Endodermal cell (in vitro differentiated cells): ENCODE measurements around the gene WDHD1. TPM values are rescaled to one million over a fixed set of nuclear protein-coding genes. Genes with fewer than 3 reads are reported as not detected.
"Not testable (repeated sequence)": the region's sequence is repeated elsewhere in the genome, so short reads cannot be mapped to it uniquely, and the experiment has no call there.

Source experiments
- DNase-seq: peaks from one replicate; pipeline ENCODE4 v3.0.0-alpha.2; 2017
- H3K27ac ChIP-seq: 2 replicates; pipeline ENCODE4 v1.5.1; 2013; ENCODE audit warnings: mild to moderate bottlenecking, low read depth, low read length, moderate library complexity
- H3K27me3 ChIP-seq: 2 replicates; pipeline ENCODE4 v1.6.1; 2013; ENCODE audit warnings: mild to moderate bottlenecking, low read length, moderate library complexity; ENCODE audit not compliant: insufficient read depth, control insufficient read depth, poor library complexity, severe bottlenecking
- H3K36me3 ChIP-seq: 2 replicates; pipeline ENCODE4 v1.7.0; 2013; ENCODE audit warnings: mild to moderate bottlenecking, low read length, moderate library complexity; ENCODE audit not compliant: control insufficient read depth, insufficient read depth
- H3K4me1 ChIP-seq: one replicate; pipeline ENCODE4 v1.7.0; 2013; ENCODE audit warnings: low read length; ENCODE audit not compliant: control insufficient read depth, insufficient read depth
- H3K4me3 ChIP-seq: 2 replicates; pipeline ENCODE4 v1.5.1; 2013; ENCODE audit warnings: mild to moderate bottlenecking, low read length, moderate library complexity
- H3K9ac ChIP-seq: 2 replicates; pipeline ENCODE4 v1.6.1; 2013; ENCODE audit warnings: mild to moderate bottlenecking, low read length, moderate library complexity; ENCODE audit not compliant: poor library complexity, severe bottlenecking; ENCODE audit errors: extremely low read depth
- H3K9me3 ChIP-seq: 2 replicates; pipeline ENCODE4 v1.6.1; 2013; ENCODE audit warnings: mild to moderate bottlenecking, low read length, moderate library complexity; ENCODE audit not compliant: control insufficient read depth
- H3K27ac Mint-ChIP-seq: 2 replicates; pipeline ENCODE4 v1.8.0; 2020; ENCODE audit warnings: mixed read lengths
- H3K27me3 Mint-ChIP-seq: 2 replicates; pipeline ENCODE4 v1.8.0; 2021; ENCODE audit warnings: mild to moderate bottlenecking, mixed read lengths; ENCODE audit not compliant: insufficient read depth
- H3K36me3 Mint-ChIP-seq: 2 replicates; pipeline ENCODE4 v1.8.0; 2020; ENCODE audit warnings: low read depth, mixed read lengths
- H3K4me1 Mint-ChIP-seq: 2 replicates; pipeline ENCODE4 v1.8.0; 2020; ENCODE audit warnings: mixed read lengths
- H3K4me3 Mint-ChIP-seq: 2 replicates; pipeline ENCODE4 v1.8.0; 2020; ENCODE audit warnings: mild to moderate bottlenecking, moderate library complexity, mixed read lengths
- H3K9me3 Mint-ChIP-seq: 2 replicates; pipeline ENCODE4 v1.8.0; 2020; ENCODE audit warnings: mild to moderate bottlenecking, mixed read lengths
- WGBS, 2 experiments: methylation state at CpG; one replicate each; pipeline versions ENCODE4 v1.1.5 to v1.1.7; 2013; ENCODE audit warnings: missing lambda C conversion rate in 2 of 2, mixed read lengths in 1 of 2; ENCODE audit not compliant: insufficient coverage in 1 of 2, insufficient read length in 1 of 2; 5-methylcytosine and 5-hydroxymethylcytosine counted together
- total RNA-seq, 2 donors: library from RNA; stranded (reverse); fragmentation: NEBNext Ultra II Directional in 1 of 2; extraction: Animal tissue kit (Norgen Biotek cat#: 25700) in 1 of 2; gene quantifications; 2 replicates in 1 of 2; 3 replicates in 1 of 2; pipeline ENCODE4 v1.2.1, GENCODE V29; 2021
- TF ChIP-seq, protein P1 (sequence below): fragments of 200-600 bp; sonication (generic); conservative IDR thresholded peaks from 2 replicates; pipeline ENCODE4 v1.5.0; 2021; ENCODE audit warnings: antibody characterized with exemption, mild to moderate bottlenecking

The WDHD1 gene
- total RNA-seq, 2 donors from 2014 or later: 63.4 to 99.3 TPM

DNA sequence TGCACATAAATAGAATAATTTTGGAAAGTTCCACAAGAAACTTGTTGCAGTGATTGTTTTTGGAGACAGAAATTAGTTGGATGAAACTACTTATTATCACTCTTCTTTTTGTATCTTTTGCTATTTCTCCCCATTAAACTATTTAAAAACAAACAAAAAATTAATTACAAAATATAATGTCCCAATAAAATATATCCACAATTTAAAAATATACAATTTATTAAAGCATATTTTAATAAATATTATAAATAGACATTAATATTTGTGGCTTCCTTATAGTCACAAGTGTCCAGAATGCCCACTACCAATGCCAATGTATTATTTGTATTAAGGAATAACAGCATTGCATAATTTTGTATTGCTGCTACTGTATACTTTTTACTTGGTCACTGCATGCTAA lies 71.8 kb downstream of the WDHD1 start:
- DNase-seq: no peak
- Histone ChIP-seq H3K9ac (no peak overlapping the region), H3K27ac (no peak overlapping the region), H3K4me1 (no peaks in the 10 kb centered on the region), H3K4me3 (no peak overlapping the region), H3K27me3 (no peaks in the 10 kb centered on the region), H3K9me3 (no peaks in the 10 kb centered on the region), H3K36me3 (peaks cover 42% of the 10 kb centered on the region)
- TF ChIP-seq, protein P1, sequence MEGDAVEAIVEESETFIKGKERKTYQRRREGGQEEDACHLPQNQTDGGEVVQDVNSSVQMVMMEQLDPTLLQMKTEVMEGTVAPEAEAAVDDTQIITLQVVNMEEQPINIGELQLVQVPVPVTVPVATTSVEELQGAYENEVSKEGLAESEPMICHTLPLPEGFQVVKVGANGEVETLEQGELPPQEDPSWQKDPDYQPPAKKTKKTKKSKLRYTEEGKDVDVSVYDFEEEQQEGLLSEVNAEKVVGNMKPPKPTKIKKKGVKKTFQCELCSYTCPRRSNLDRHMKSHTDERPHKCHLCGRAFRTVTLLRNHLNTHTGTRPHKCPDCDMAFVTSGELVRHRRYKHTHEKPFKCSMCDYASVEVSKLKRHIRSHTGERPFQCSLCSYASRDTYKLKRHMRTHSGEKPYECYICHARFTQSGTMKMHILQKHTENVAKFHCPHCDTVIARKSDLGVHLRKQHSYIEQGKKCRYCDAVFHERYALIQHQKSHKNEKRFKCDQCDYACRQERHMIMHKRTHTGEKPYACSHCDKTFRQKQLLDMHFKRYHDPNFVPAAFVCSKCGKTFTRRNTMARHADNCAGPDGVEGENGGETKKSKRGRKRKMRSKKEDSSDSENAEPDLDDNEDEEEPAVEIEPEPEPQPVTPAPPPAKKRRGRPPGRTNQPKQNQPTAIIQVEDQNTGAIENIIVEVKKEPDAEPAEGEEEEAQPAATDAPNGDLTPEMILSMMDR: no peak
- no peak overlapping the region for H3K27ac Mint-ChIP-seq
- H3K4me3 Mint-ChIP-seq: no peak overlapping the region
- no peaks in the 10 kb centered on the region for H3K27me3 Mint-ChIP-seq
- H3K36me3 Mint-ChIP-seq: peaks cover 78% of the 10 kb centered on the region
- H3K4me1 Mint-ChIP-seq: no peaks in the 10 kb centered on the region
- H3K9me3 Mint-ChIP-seq: peaks cover 6% of the 10 kb centered on the region

DNA sequence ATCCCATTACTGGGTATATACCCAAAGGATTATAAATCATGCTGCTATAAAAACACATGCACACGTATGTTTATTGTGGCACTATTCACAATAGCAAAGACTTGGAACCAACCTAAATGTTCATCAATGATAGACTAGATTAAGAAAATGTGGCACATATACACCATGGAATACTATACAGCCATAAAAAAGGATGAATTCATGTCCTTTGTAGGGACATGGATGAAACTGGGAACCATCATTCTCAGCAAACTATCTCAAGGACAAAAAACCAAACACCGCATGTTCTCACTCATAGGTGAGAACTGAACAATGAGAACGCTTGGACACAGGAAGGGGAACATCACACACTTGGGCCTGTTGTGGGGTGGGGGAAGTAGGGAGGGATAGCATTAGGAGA lies 73.3 kb downstream of the WDHD1 start:
- H3K4me3 ChIP-seq, H3K4me1 Mint-ChIP-seq, DNase-seq, H3K9me3 ChIP-seq, H3K4me1 ChIP-seq, H3K9ac ChIP-seq, H3K4me3 Mint-ChIP-seq, H3K27me3 Mint-ChIP-seq, H3K27ac ChIP-seq, H3K27me3 ChIP-seq, H3K27ac Mint-ChIP-seq: not testable (repeated sequence)
- peaks cover 80% of the 10 kb centered on the region for H3K36me3 Mint-ChIP-seq
- WGBS, 2 experiments: 83 to 94% methylated on average over 1 to 2 of the region's 3 CpGs
- H3K36me3 ChIP-seq: peaks cover 38% of the 10 kb centered on the region
- H3K9me3 Mint-ChIP-seq: peaks cover 21% of the 10 kb centered on the region

DNA sequence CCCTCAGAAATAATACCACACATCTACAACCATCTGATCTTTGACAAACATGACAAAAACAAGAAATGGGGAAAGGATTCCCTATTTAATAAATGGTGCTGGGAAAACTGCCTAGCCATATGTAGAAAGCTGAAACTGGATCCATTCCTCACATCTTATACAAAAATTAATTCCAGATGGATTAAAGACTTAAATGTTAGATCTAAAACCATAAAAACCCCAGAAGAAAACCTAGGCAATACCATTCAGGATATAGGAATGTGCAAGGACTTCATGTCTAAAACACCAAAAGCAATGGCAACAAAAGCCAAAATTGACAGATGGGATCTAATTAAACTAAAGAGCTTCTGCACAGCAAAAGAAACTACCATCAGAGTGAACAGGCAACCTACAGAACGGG lies 74.1 kb downstream of the WDHD1 start:
- H3K4me3 Mint-ChIP-seq, H3K9ac ChIP-seq, H3K27ac Mint-ChIP-seq, H3K27ac ChIP-seq, H3K4me1 ChIP-seq, H3K27me3 Mint-ChIP-seq, H3K27me3 ChIP-seq, H3K4me1 Mint-ChIP-seq, DNase-seq, H3K4me3 ChIP-seq: not testable (repeated sequence)
- peaks cover 42% of the 10 kb centered on the region for H3K36me3 ChIP-seq
- H3K9me3 Mint-ChIP-seq: peaks cover 29% of the 10 kb centered on the region
- WGBS, 2 experiments: 100% methylated on average over 1 of the region's 1 CpG; no CpG with 5 or more reads in 1 of the 2 experiments
- peaks cover 14% of the 10 kb centered on the region for H3K9me3 ChIP-seq
- peaks cover 82% of the 10 kb centered on the region for H3K36me3 Mint-ChIP-seq

DNA sequence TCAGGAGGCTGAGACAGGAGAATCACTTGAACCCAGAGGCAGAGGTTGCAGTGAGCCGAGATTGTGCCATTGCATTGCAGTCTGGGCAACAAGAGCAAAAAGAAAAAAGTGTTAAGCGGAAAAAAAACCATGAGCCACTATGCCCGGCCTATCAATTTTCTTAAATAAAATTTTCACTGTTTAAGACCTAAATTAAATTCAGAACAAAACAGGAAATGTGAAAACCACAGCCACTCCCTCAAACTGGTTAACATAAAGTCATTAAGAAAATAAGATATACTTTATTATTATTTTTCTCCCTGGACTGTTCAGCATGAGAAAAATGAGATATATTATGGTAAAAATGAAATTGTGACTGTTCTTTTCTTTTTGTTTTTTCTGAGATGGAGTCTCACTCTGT lies 79.7 kb downstream of the WDHD1 start:
- H3K27ac Mint-ChIP-seq: no peak overlapping the region
- Histone ChIP-seq H3K27ac (no peak overlapping the region), H3K27me3 (no peaks in the 10 kb centered on the region), H3K4me1 (no peaks in the 10 kb centered on the region), H3K9ac (no peak overlapping the region), H3K9me3 (peaks cover 21% of the 10 kb centered on the region), H3K4me3 (no peak overlapping the region), H3K36me3 (peaks cover 48% of the 10 kb centered on the region)
- peaks cover 81% of the 10 kb centered on the region for H3K36me3 Mint-ChIP-seq
- 86 to 93% methylated on average over 3 of the region's 3 CpGs for WGBS, 2 experiments
- no peaks in the 10 kb centered on the region for H3K27me3 Mint-ChIP-seq
- TF ChIP-seq, protein P1: no peak
- no peak overlapping the region for H3K4me3 Mint-ChIP-seq
- no peaks in the 10 kb centered on the region for H3K4me1 Mint-ChIP-seq
- H3K9me3 Mint-ChIP-seq: peaks cover 36% of the 10 kb centered on the region
- DNase-seq: no peak
